Islet of Langerhans (tissue), 1 donor: ENCODE measurements around the gene ZP1.
"Not testable (repeated sequence)": the region's sequence is repeated elsewhere in the genome, so short reads cannot be mapped to it uniquely, and the experiment has no call there.

ENCODE experiments used
- FAIRE-seq: peaks from one replicate; lab custom pipeline; 2011; peaks lifted over from hg19 to GRCh38; lab: Jason Lieb, UNC

Gene ZP1

DNA sequence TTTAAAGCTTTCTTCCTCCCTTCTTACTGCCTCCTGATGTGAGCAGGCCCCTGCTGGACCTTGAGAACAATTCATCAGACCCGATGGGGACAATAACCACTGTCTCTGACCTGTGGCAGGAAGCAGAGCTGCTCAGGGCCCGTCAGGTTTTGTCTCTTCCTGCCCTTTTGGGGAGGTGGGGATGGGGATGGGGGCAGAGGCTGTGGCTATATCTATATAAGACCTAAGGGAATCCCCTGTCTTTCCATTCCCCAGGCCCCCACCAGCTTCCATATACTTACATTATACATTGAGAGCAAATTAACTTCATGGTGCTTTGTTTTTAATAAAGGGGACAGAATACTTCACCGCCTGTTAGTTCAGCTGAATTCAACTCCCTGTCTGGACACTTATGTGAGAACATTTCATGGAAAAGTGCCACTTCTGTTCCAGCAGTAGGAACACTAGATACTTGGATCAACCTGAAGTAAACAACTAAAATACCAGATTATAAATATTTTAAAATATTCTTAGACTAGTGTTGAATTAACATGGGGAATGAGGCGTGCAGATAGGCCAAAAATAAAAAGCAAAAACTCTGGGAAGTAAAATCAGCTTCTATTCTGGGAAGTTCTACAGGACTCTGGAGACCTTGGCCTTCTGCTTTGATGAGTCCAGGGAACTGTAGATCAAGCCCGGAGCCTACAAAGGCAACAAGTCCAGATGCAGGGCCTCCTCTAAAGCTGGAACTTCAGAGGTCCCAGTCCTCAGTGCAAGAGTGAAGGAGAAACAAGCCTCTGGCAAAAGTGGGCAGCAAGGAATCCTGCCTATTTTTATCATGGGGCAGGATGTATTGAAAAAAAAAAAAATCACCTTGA lies 11.1 kb downstream of the ZP1 start:
- FAIRE-seq = peak; percentile 45

DNA sequence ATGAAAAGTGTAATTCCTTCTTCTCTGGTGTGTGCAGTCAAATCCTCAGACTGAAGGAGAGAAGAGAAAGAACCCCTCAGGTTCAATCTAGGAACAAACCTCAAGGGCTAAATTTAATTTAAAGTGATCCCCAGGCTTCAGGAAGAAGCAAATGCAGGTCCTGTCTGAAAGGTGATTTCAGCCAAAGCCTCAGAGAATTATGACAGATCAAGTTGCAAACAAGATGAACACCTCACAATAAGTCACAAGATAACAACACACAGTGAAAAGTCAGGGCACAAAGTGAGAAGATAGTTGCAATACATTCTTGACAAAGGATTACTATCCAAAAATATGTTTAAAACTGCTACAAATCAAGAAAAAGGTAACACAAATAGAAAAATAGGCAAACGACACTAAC lies 11.8 kb downstream of the ZP1 start:
- FAIRE-seq = no peak

- FAIRE-seq = no peak
These were observed 12.7 kb downstream of the ZP1 start for GRCh38 chr11:60879971-60880588.

DNA sequence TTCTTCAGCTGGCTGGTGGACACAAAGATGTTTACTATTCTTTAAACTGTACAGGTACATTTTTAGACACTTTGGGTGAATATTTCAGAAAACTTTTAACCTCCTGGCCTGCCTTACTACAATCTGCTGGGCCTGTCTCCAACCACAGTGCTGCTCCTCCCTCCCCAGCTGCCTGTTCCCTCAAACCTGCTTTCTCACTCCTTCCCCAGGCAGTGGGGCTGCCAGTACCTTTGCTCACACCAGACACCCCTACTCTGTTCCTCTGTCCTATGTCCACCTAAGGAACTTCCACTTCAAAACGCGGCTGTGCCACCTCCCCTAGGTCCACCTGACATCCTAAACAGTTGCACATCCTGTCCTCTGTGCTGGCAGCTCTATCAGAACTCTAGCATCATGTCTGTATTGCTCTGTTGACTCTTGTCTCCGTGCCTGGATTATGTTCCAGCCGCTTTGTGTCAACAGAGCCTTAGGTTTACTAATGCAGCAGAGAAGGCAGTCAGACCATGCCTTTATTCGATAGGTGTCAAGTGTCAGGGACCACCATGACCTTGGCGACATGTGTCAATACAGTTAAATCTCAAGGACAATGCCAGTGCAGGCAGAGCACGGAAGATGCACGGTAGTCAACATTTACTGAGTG lies 13.4 kb downstream of the ZP1 start:
- FAIRE-seq = no peak

GRCh38 chr11:60887556-60887955 lies 20.2 kb downstream of the ZP1 start:
- FAIRE-seq = no peak

GRCh38 chr11:60889869-60890311 lies 22.5 kb downstream of the ZP1 start:
- FAIRE-seq = no peak

DNA sequence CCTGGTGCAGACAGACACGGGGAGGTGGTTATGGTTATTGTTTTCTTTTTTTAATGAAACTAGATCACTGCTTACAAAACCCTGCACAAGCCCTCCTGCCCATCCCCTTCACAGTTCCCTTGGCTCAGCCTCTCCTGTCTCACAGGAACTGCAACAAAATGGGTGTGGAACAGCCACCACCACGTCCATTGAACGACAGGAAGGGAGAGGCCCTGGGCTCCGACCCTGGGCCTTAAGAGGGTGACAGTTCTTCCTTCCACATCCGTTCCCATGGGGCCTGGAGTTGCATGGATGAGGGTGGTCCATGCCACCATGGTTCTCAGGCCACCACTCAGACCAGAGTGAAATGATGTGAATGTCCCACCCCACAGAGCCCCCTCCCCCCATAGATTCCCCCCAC lies 23.4 kb downstream of the ZP1 start:
- no peak for FAIRE-seq

DNA sequence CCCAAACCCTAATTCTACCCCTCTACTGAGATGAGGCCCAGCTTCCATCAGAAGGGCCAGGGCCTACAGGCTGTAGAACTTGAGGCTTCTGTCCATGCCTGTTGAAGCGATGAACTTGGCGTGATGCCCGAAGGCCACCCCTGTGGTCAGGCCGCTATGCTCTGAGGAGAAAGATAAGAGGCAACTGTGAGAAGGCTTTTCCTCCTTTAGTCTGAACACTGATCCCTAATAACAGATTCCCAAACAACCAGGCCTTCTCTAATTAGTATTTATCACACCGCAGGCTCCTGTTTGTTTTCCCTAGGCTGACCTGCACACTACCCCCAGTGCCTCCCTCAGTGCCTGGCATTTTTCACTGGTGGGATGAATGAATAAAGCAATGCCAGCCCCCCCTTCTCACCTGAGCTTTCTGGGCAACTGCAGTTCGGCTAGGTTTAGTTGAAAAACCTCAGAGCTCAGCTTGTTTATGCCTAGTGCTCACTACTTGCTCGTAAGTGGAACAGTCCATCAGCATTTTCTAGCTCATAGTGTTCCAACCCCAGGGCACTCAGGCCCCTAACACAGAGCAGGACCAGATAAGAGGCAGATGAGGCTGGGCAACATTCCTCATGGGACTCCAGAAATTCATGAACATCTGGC lies 23.9 kb downstream of the ZP1 start:
- no peak for FAIRE-seq

DNA sequence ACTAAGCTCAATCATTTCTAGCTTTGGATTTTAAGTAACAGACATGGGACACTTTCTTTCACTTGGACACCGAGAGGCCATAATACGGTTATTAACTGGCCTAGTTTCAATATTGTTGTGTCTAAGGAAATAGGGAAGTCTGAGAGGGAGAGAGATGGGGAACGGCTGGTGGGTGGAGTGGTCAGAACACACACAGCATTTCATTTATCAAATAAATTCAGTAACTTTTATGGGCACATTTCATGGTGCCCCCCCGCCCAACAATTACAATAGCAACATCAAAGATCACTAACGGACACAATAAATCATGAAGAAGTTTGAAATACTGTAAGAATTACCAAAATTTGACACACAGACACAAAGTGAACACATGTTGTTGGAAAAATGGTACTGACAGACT lies 28.3 kb downstream of the ZP1 start:
- FAIRE-seq = no peak

GRCh38 chr11:60897496-60897895 lies 30.2 kb downstream of the ZP1 start:
- no peak for FAIRE-seq

DNA sequence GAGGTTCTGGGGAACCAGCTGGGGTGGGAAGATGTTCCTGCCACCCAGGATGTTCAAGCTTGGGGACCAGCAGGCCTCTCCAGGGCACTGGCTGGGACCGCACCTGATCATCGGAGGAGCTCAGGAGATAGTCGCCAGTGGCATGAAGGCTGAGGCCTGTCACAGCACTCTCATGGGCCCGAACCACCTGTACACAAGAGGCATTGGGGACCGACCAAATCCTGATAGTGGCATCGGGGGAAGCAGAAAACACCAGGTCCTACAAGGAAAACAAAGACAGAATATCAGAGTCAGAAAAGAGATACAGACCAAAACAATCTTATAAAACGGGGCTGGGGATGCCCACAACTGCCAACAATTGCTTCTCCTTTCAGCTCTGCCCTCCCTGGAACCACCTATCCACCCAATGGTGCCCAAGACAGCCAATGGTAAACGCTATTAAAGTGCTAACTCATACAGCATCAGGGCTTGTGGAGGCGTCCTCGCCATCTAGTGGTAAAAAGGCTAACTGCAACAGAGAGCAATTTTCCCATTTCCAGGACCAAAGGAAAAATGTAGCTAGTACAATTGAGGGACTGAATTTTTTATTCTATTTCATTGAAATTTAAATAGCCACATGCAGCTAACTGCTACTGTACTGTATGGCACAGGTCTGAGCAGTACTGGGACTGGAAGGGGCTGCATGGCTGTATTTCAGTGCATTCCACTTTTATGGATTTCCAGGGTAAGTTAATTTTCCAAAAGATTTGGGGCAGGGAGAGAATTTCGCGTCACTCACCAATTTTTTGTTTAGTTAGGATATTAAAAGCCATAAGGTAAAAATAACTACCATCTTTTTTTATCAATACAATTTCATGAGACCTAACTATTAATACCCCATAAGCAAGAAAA lies 31.9 kb downstream of the ZP1 start:
- FAIRE-seq = peak; percentile 53

- FAIRE-seq = no peak
These were observed 32.6 kb downstream of the ZP1 start for GRCh38 chr11:60899977-60900376.

DNA sequence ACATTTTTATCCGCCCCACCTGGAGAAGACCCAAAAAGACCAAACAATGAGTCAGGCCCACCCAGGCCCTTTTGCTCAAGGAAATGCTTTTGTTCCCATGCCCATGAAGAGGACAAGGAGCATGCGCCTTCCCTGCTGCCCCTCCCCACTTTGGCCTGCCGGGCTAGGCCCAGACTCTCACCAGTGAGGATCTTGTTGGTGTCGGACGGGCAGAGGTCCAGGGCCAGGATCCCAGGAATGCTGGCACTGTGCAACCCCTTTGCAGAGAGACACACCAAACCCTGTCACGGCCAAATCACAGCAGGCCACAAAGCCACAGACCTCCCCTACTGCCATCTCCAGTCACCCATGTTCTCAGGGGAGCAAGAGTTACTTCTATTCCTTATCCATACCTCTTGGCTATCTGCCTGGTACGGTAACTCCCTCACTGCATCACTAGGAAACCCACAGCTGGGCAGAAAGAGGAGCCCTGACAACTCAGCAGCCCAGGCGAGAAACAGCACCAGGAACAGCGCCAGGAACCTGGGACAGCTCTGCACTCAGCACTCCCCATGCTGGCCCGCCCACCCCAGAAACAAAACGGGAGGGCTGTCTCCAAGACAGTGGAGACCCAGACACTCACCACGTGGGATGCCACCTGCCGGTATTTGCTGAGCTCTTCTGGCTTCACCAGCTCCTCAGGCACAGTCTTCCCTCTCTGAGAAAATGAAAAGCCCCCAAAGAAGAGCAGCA lies 33.5 kb downstream of the ZP1 start:
- no peak for FAIRE-seq

GRCh38 chr11:60902625-60903024 lies 35.3 kb downstream of the ZP1 start:
- no peak for FAIRE-seq

DNA sequence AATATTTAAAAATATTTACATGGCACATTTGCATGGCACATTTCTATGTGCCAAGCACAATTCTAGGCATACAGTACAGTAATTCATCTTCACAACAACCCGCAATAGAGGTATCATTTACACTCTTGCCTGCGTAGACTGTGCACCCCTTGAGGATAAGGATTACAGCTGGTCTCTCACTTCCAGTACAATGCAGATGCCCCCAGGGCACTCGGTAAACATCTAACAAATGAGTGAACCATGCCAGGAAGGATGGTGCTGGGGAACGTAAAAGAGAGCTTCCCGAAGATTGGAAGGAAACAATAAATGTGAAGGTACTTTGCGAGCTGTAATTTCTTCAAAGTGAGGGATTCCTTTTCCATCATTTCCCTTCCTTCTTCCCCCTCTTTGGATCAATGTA lies 37.7 kb downstream of the ZP1 start:
- FAIRE-seq = no peak

GRCh38 chr11:60905551-60906113 lies 38.3 kb downstream of the ZP1 start:
- no peak for FAIRE-seq

DNA sequence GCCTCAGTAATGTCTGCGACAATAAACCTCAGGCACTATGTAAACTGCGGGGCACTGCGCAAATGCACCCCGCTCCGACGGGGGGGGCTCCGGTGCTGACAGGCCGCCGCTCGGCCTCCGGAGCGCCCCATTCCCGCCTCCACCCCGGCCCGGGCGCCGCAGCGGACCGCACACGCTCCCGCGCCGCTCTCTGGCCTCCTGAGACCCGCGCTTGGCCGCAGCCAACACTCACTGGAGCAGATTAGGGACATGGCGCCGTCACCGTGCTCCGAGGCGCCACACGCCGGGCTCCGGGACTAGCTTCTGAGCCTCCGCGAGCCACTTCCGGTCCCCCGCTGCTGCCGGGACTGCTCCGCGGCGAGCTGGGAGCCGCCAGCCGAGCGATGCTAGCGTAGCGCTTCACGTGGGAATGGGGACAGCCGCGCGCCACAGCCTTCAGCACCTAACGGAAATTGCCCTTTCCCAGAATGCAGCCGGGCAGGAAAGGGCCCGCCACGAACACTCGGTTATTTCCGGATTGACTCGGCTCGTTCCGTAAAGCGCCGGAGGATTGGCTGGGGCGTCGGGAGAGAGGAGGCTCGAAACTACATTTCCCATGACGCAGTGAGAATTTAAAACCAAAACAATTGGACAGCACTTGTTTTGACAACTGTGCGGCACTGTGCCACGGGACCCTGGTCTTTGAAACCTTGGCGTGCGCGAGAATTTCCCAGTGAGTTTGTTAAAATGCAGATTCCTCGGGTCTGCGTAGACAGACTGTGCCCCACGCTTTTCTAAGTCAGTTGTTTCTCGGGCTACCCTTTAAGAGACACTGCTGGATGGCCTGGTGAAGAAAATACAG lies 39.0 kb downstream of the ZP1 start, which contains the start of gene PRPF19:
Gene PRPF19 (minus strand): TSS at position 454 of the 841 bp plus-strand sequence. CDS start 203 bp downstream, at position 251.
- FAIRE-seq = peak; percentile 24

DNA sequence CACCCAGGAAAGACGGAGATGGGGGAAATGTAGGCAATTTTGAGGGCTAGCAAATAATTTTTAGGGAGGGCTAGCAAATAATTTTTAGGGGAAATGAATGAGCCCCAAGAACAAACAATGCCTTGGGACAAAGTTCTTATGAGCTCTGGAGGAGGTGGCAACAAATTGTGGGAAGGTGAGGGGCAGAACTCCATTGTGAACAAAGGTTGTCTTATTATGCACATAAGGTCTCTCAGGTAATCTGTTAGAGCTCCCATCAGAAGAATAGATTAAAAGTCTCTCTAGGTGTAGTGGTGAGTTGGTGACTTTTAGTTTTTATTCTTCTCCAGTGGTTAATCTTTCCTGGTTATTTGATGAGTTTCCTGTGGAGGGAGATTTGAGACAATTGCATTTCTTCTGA lies 41.5 kb downstream of the ZP1 start:
- FAIRE-seq = no peak

GRCh38 chr11:60909680-60910280 lies 42.4 kb downstream of the ZP1 start:
- FAIRE-seq = not testable (repeated sequence)
